ENCODE measurements around the gene MTOR. TPM values are rescaled to one million over a fixed set of nuclear protein-coding genes. Genes with fewer than 3 reads are reported as not detected.
"Not testable (repeated sequence)": the region's sequence is repeated elsewhere in the genome, so short reads cannot be mapped to it uniquely, and the experiment has no call there.

MTOR gene
- total RNA-seq, 3 donors from 2014 or later, result 46.4 to 49.6 (median 47.9) TPM

- not testable (repeated sequence) for H3K4me1 Mint-ChIP-seq (ENCODE audit: low read depth); H3K9me3 Mint-ChIP-seq; H3K27me3 Mint-ChIP-seq (ENCODE audit: low read depth); H3K4me3 Mint-ChIP-seq; ATAC-seq; DNase-seq
- H3K36me3 Mint-ChIP-seq (ENCODE audit: insufficient read depth), result peaks cover 31% of the 10 kb centered on the region
Measured at GRCh38 chr1:11083784-11084183, 178.6 kb downstream of the MTOR start.

GRCh38 chr1:11080931-11081330 lies 181.4 kb downstream of the MTOR start:
- DNase-seq, result no peak
- ATAC-seq, result no peak
- Mint-ChIP-seq H3K27me3 (ENCODE audit: low read depth) (no peaks in the 10 kb centered on the region), H3K4me3 (no peak overlapping the region), H3K9me3 (no peaks in the 10 kb centered on the region), H3K36me3 (ENCODE audit: insufficient read depth) (peaks cover 30% of the 10 kb centered on the region), H3K4me1 (ENCODE audit: low read depth) (no peaks in the 10 kb centered on the region)

- no peak for ATAC-seq
- Mint-ChIP-seq H3K9me3 (no peaks in the 10 kb centered on the region), H3K4me3 (no peak overlapping the region), H3K36me3 (ENCODE audit: insufficient read depth) (peaks cover 29% of the 10 kb centered on the region), H3K4me1 (ENCODE audit: low read depth) (no peaks in the 10 kb centered on the region), H3K27me3 (ENCODE audit: low read depth) (no peaks in the 10 kb centered on the region)
- DNase-seq, result no peak
Measured at GRCh38 chr1:11078631-11079030, 183.7 kb downstream of the MTOR start.

GRCh38 chr1:11073398-11073797 lies 189.0 kb downstream of the MTOR start:
- not testable (repeated sequence) for H3K9me3 Mint-ChIP-seq; DNase-seq; H3K4me3 Mint-ChIP-seq; H3K27me3 Mint-ChIP-seq (ENCODE audit: low read depth); H3K4me1 Mint-ChIP-seq (ENCODE audit: low read depth)
- ATAC-seq, result peak in 1 of 2 donors; percentile 50
- H3K36me3 Mint-ChIP-seq (ENCODE audit: insufficient read depth), result peaks cover 42% of the 10 kb centered on the region

GRCh38 chr1:11072216-11072917 lies 190.0 kb downstream of the MTOR start:
- H3K27me3 Mint-ChIP-seq (ENCODE audit: low read depth), result no peaks in the 10 kb centered on the region
- ATAC-seq (no peak), DNase-seq (no peak)
- H3K9me3 Mint-ChIP-seq, result no peaks in the 10 kb centered on the region
- no peak overlapping the region for H3K4me3 Mint-ChIP-seq
- H3K4me1 Mint-ChIP-seq (ENCODE audit: low read depth), result no peaks in the 10 kb centered on the region
- H3K36me3 Mint-ChIP-seq (ENCODE audit: insufficient read depth), result peaks cover 46% of the 10 kb centered on the region

GRCh38 chr1:11071463-11072215 lies 190.7 kb downstream of the MTOR start:
- Mint-ChIP-seq H3K4me1 (ENCODE audit: low read depth) (no peaks in the 10 kb centered on the region), H3K36me3 (ENCODE audit: insufficient read depth) (peaks cover 44% of the 10 kb centered on the region), H3K27me3 (ENCODE audit: low read depth) (no peaks in the 10 kb centered on the region), H3K4me3 (no peak overlapping the region), H3K9me3 (no peaks in the 10 kb centered on the region)
- ATAC-seq (no peak), DNase-seq (no peak)

- Mint-ChIP-seq H3K4me1 (ENCODE audit: low read depth) (no peaks in the 10 kb centered on the region), H3K36me3 (ENCODE audit: insufficient read depth) (peaks cover 42% of the 10 kb centered on the region), H3K27me3 (ENCODE audit: low read depth) (no peaks in the 10 kb centered on the region), H3K4me3 (no peak overlapping the region), H3K9me3 (no peaks in the 10 kb centered on the region)
- DNase-seq, result no peak
- no peak for ATAC-seq
Measured at GRCh38 chr1:11070876-11071275, 191.5 kb downstream of the MTOR start.

- DNase-seq, result no peak
- peaks cover 51% of the 10 kb centered on the region for H3K36me3 Mint-ChIP-seq (ENCODE audit: insufficient read depth)
- no peaks in the 10 kb centered on the region for H3K4me1 Mint-ChIP-seq (ENCODE audit: low read depth)
Measured at GRCh38 chr1:11068600-11069473, 193.5 kb downstream of the MTOR start.

GRCh38 chr1:11067716-11068599 lies 194.4 kb downstream of the MTOR start:
- no peaks in the 10 kb centered on the region for H3K27me3 Mint-ChIP-seq (ENCODE audit: low read depth)
- peaks cover 6% of the 10 kb centered on the region for H3K4me1 Mint-ChIP-seq (ENCODE audit: low read depth)
- H3K4me3 Mint-ChIP-seq, result no peak overlapping the region
- ATAC-seq (no peak), DNase-seq (no peak)
- H3K36me3 Mint-ChIP-seq (ENCODE audit: insufficient read depth), result peaks cover 53% of the 10 kb centered on the region
- no peaks in the 10 kb centered on the region for H3K9me3 Mint-ChIP-seq

More at GRCh38 chr1:11068600-11069473, 193.5 kb downstream of the MTOR start:
- Mint-ChIP-seq H3K27me3 (ENCODE audit: low read depth) (no peaks in the 10 kb centered on the region), H3K4me3 (no peak overlapping the region), H3K9me3 (no peaks in the 10 kb centered on the region)
- no peak for ATAC-seq

GRCh38 chr1:11065796-11066195 lies 196.6 kb downstream of the MTOR start:
- no peak for DNase-seq
- H3K27me3 Mint-ChIP-seq (ENCODE audit: low read depth), result no peaks in the 10 kb centered on the region
- H3K36me3 Mint-ChIP-seq (ENCODE audit: insufficient read depth), result peaks cover 41% of the 10 kb centered on the region
- H3K4me3 Mint-ChIP-seq, result no peak overlapping the region
- H3K4me1 Mint-ChIP-seq (ENCODE audit: low read depth), result peaks cover 24% of the 10 kb centered on the region
- H3K9me3 Mint-ChIP-seq, result no peaks in the 10 kb centered on the region
- no peak for ATAC-seq

- Mint-ChIP-seq H3K9me3 (no peaks in the 10 kb centered on the region), H3K27me3 (ENCODE audit: low read depth) (no peaks in the 10 kb centered on the region), H3K4me1 (ENCODE audit: low read depth) (peaks cover 28% of the 10 kb centered on the region), H3K36me3 (ENCODE audit: insufficient read depth) (peaks cover 38% of the 10 kb centered on the region), H3K4me3 (no peak overlapping the region)
- no peak for DNase-seq
- no peak for ATAC-seq
Measured at GRCh38 chr1:11064942-11065341, 197.4 kb downstream of the MTOR start.

- peaks cover 28% of the 10 kb centered on the region for H3K4me1 Mint-ChIP-seq (ENCODE audit: low read depth)
- not testable (repeated sequence) for DNase-seq; ATAC-seq; H3K4me3 Mint-ChIP-seq; H3K27me3 Mint-ChIP-seq (ENCODE audit: low read depth); H3K9me3 Mint-ChIP-seq
- peaks cover 32% of the 10 kb centered on the region for H3K36me3 Mint-ChIP-seq (ENCODE audit: insufficient read depth)
Measured at GRCh38 chr1:11063937-11064537, 198.3 kb downstream of the MTOR start.

GRCh38 chr1:11062965-11063401 lies 199.4 kb downstream of the MTOR start:
- H3K4me1 Mint-ChIP-seq (ENCODE audit: low read depth), result peaks cover 36% of the 10 kb centered on the region
- H3K27me3 Mint-ChIP-seq (ENCODE audit: low read depth), result no peaks in the 10 kb centered on the region
- H3K4me3 Mint-ChIP-seq, result peak overlapping the region; percentile 40
- no peak for DNase-seq
- H3K36me3 Mint-ChIP-seq (ENCODE audit: insufficient read depth), result peaks cover 30% of the 10 kb centered on the region
- peak in 1 of 2 donors; percentile 5 for ATAC-seq
- H3K9me3 Mint-ChIP-seq, result no peaks in the 10 kb centered on the region
